ENCODE results near the gene EIF1B. TPM values are rescaled to one million over a fixed set of nuclear protein-coding genes. Genes with fewer than 3 reads are reported as not detected.
"Not testable (repeated sequence)": the region's sequence is repeated elsewhere in the genome, so short reads cannot be mapped to it uniquely, and the experiment has no call there.

The EIF1B gene
- total RNA-seq, 1 donor from 2014 or later, result 103 TPM

DNA sequence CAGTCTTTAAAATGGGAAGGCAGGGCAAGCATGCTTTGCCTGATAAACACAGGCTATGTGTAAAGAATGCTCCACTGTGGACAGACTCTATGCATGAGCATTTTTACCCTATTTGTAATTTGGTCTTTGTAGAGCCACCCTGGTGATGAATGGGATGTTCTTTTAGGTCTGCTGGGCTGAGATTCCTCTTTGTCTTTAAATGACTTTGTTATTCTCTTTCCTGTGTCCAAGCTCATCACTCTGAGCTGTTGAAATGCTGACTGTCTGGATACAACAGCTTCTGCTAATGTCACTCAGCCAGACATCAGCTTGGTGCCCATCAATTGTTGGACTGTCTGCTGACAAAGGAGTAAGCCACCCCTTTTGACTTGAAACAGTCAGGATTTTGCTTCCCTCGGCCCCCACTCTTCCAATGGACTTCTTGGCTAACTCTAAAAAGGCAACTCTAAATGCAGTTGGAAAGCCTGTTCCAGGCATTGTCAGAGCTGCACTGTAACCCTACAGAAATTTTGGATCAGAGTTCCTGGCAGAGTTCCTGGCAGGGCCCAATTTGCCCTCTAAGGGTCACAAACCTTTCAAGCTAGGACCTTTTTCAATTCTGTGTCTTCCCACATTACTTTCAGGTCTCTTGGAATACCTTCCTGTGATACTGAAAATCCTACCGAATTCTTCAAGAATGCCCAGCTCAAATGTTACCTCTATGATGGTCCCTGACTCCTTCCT lies 40.5 kb upstream of the EIF1B start:
- Mint-ChIP-seq H3K27ac (no peak overlapping the region), H3K4me3 (ENCODE audit: low read depth) (no peak overlapping the region), H3K27me3 (peaks cover 3% of the 10 kb centered on the region), H3K9me3 (ENCODE audit: low read depth) (no peaks in the 10 kb centered on the region), H3K4me1 (ENCODE audit: low read depth) (peaks cover 17% of the 10 kb centered on the region), H3K36me3 (ENCODE audit: insufficient read depth) (no peaks in the 10 kb centered on the region)
- TF ChIP-seq, protein P1, sequence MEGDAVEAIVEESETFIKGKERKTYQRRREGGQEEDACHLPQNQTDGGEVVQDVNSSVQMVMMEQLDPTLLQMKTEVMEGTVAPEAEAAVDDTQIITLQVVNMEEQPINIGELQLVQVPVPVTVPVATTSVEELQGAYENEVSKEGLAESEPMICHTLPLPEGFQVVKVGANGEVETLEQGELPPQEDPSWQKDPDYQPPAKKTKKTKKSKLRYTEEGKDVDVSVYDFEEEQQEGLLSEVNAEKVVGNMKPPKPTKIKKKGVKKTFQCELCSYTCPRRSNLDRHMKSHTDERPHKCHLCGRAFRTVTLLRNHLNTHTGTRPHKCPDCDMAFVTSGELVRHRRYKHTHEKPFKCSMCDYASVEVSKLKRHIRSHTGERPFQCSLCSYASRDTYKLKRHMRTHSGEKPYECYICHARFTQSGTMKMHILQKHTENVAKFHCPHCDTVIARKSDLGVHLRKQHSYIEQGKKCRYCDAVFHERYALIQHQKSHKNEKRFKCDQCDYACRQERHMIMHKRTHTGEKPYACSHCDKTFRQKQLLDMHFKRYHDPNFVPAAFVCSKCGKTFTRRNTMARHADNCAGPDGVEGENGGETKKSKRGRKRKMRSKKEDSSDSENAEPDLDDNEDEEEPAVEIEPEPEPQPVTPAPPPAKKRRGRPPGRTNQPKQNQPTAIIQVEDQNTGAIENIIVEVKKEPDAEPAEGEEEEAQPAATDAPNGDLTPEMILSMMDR (IDR thresholded peaks at IDR 0.05; ENCODE audit: unreplicated experiment), result no peak
- DNase-seq (ENCODE audit: low spot score, unreplicated experiment), result no peak

DNA sequence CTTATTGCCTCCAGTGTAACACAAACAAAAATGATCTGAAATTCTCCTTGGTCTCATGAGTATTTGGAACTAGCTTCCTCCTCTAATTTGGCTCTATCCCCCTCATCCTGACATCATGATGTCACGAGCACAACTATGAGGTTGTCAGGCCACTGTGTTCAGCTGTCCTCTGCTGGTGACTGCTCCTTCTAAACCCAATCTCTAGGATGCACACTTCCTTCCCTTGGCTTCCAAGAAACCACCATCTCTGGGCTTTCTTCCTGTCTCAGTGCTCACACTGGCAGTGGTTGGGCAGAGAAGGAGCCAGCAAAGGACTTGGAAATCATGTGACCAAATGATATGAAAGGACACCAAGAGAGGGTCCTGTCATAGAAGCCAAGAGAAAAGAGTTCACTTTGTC lies 30.7 kb upstream of the EIF1B start:
- Mint-ChIP-seq H3K36me3 (ENCODE audit: insufficient read depth) (peaks cover 3% of the 10 kb centered on the region), H3K27ac (no peak overlapping the region), H3K27me3 (no peaks in the 10 kb centered on the region), H3K4me1 (ENCODE audit: low read depth) (no peaks in the 10 kb centered on the region), H3K4me3 (ENCODE audit: low read depth) (no peak overlapping the region), H3K9me3 (ENCODE audit: low read depth) (peaks cover 4% of the 10 kb centered on the region)
- DNase-seq (ENCODE audit: low spot score, unreplicated experiment), result no peak
- TF ChIP-seq, protein P1 (IDR thresholded peaks at IDR 0.05; ENCODE audit: unreplicated experiment), result no peak

DNA sequence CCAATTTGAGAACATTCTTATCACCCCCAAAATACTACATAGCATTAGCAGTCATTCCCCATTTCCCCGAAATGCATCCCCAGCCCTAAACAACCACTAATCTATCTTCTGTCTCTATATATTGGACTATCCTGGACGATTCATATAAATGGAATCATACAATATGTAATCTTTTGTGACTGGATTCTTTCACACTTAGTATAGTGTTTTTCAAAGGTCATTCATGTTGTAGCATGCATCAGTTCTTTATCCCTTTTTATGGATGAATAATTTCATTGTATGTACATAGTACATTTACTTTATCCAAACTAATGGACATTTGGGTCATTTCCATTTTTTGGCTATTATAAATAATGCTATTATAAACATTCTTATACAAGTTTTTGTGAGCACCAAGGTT lies 27.5 kb upstream of the EIF1B start:
- TF ChIP-seq, protein P1 (IDR thresholded peaks at IDR 0.05; ENCODE audit: unreplicated experiment), result no peak
- H3K27ac Mint-ChIP-seq, result no peak overlapping the region
- H3K4me3 Mint-ChIP-seq (ENCODE audit: low read depth), result no peak overlapping the region
- DNase-seq (ENCODE audit: low spot score, unreplicated experiment), result no peak
- H3K9me3 Mint-ChIP-seq (ENCODE audit: low read depth), result no peaks in the 10 kb centered on the region
- H3K36me3 Mint-ChIP-seq (ENCODE audit: insufficient read depth), result no peaks in the 10 kb centered on the region
- H3K4me1 Mint-ChIP-seq (ENCODE audit: low read depth), result no peaks in the 10 kb centered on the region
- H3K27me3 Mint-ChIP-seq, result no peaks in the 10 kb centered on the region

DNA sequence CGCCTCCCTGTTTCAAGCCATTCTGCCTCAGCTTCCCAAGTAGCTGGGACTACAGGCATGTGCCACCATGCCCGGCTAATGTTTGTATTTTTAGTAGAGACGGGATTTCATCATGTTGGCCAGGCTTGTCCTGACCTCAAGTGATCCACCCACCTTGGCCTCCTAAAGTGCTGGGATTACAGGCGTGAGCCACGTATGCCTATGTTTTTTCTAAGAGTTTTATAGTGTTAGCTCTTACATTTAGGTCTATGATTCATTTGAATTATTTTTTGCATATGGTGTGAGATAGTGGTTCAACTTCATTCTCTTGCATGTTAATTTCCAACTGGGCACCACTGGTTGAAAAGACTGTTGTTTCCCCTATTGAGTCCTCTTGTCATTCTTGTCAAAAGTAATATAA lies 26.4 kb upstream of the EIF1B start:
- not testable (repeated sequence) for H3K4me3 Mint-ChIP-seq (ENCODE audit: low read depth); H3K36me3 Mint-ChIP-seq (ENCODE audit: insufficient read depth); H3K4me1 Mint-ChIP-seq (ENCODE audit: low read depth); H3K9me3 Mint-ChIP-seq (ENCODE audit: low read depth); H3K27ac Mint-ChIP-seq; H3K27me3 Mint-ChIP-seq; DNase-seq (ENCODE audit: low spot score, unreplicated experiment)

DNA sequence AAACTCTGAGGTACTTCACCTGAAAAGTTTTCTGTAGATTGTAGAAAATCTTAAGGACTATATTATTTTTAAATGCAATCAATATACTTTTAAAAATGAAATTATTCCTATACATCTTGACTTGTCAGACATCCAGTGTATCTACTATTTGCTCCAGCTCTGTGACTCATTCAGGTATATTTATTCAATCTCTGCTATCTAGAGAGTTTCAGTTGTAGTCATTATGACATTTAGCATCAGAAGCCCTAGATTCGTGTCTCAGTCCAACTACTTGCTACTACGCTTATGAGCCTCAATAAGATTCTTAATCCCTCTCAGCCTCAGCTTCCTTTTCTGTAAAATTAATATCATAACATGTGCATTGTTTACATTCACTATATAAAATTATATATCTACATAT lies 22.3 kb upstream of the EIF1B start:
- TF ChIP-seq, protein P1 (IDR thresholded peaks at IDR 0.05; ENCODE audit: unreplicated experiment), result no peak
- no peak overlapping the region for H3K27ac Mint-ChIP-seq
- no peaks in the 10 kb centered on the region for H3K27me3 Mint-ChIP-seq
- no peaks in the 10 kb centered on the region for H3K4me1 Mint-ChIP-seq (ENCODE audit: low read depth)
- no peak overlapping the region for H3K4me3 Mint-ChIP-seq (ENCODE audit: low read depth)
- H3K36me3 Mint-ChIP-seq (ENCODE audit: insufficient read depth), result no peaks in the 10 kb centered on the region
- no peaks in the 10 kb centered on the region for H3K9me3 Mint-ChIP-seq (ENCODE audit: low read depth)
- no peak for DNase-seq (ENCODE audit: low spot score, unreplicated experiment)

DNA sequence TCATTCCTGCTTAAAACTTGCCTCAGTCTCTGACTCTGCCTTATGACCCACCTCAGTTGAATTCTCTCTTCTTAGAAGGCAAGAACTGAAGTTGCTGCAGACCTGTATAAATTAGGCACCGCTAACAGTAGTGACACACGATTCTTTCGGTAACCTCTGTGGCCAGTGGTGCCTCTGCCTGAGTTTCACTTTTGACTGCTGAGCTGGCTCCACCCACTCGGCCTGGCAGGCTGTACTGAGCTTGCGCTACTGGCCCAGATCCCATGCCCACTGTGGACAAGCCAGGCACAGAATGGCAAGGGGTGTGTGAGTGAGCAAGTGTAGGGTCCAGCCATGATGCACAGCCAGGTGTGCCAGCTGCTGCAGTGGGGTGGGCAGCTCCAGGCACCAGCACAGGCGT lies 19.1 kb upstream of the EIF1B start:
- H3K9me3 Mint-ChIP-seq (ENCODE audit: low read depth), result no peaks in the 10 kb centered on the region
- no peak for DNase-seq (ENCODE audit: low spot score, unreplicated experiment)

More for the DNA sequence above, 19.1 kb upstream of the EIF1B start:
- H3K27me3 Mint-ChIP-seq, result no peaks in the 10 kb centered on the region
- H3K27ac Mint-ChIP-seq, result no peak overlapping the region
- H3K4me3 Mint-ChIP-seq (ENCODE audit: low read depth), result no peak overlapping the region
- peaks cover 2% of the 10 kb centered on the region for H3K4me1 Mint-ChIP-seq (ENCODE audit: low read depth)
- TF ChIP-seq, protein P1 (IDR thresholded peaks at IDR 0.05; ENCODE audit: unreplicated experiment), result no peak
- no peaks in the 10 kb centered on the region for H3K36me3 Mint-ChIP-seq (ENCODE audit: insufficient read depth)
